GM12873 (cell line): ENCODE measurements around the gene TIPIN.

Experiments
- CTCF ChIP-seq: IDR thresholded peaks from 2 replicates; pipeline ENCODE4 v1.5.1; 2012; ENCODE audit warnings: low read depth, mild to moderate bottlenecking, moderate library complexity, low read length, control low read depth; ENCODE audit not compliant: insufficient read depth; ENCODE audit errors: missing control alignments

The TIPIN gene

GRCh38 chr15:66401130-66402021 is 44.9 kb upstream of the TIPIN start:
- TF ChIP-seq CTCF = peak; percentile 39

GRCh38 chr15:66400351-66400774 is 43.9 kb upstream of the TIPIN start:
- TF ChIP-seq CTCF = no peak

GRCh38 chr15:66399276-66399675 is 42.8 kb upstream of the TIPIN start:
- TF ChIP-seq CTCF = no peak

GRCh38 chr15:66394915-66395314 is 38.4 kb upstream of the TIPIN start:
- no peak for TF ChIP-seq CTCF

GRCh38 chr15:66394472-66394871 is 38.0 kb upstream of the TIPIN start:
- TF ChIP-seq CTCF = no peak

GRCh38 chr15:66390678-66391077 is 34.2 kb upstream of the TIPIN start:
- TF ChIP-seq CTCF = no peak

GRCh38 chr15:66389859-66390381 is 33.4 kb upstream of the TIPIN start:
- no peak for TF ChIP-seq CTCF
